Activated CD8-positive, alpha-beta memory T cell treated with anti-CD3 and anti-CD28 coated beads for 1 hour (primary cell): ENCODE results near the gene SMNDC1.
"Not testable (repeated sequence)": the region's sequence is repeated elsewhere in the genome, so short reads cannot be mapped to it uniquely, and the experiment has no call there.

Experiments
- DNase-seq, 2 donors: peaks; one replicate each; pipeline ENCODE4 v3.0.0-alpha.2; 2020; ENCODE audit warnings: low read depth in 1 of 2; ENCODE audit errors: extremely low read depth in 1 of 2

SMNDC1 gene

GRCh38 chr10:110285501-110285900, 19.2 kb downstream of the SMNDC1 start:
- no peak for DNase-seq

- no peak for DNase-seq
Measured at GRCh38 chr10:110284262-110284661, 20.5 kb downstream of the SMNDC1 start.

- no peak for DNase-seq
Measured at GRCh38 chr10:110279407-110279986, 25.2 kb downstream of the SMNDC1 start.

- DNase-seq = no peak
Measured at GRCh38 chr10:110278562-110279406, 25.9 kb downstream of the SMNDC1 start.

- no peak for DNase-seq
Measured at GRCh38 chr10:110277591-110277990, 27.1 kb downstream of the SMNDC1 start.

- no peak for DNase-seq
Measured at GRCh38 chr10:110276603-110277002, 28.1 kb downstream of the SMNDC1 start.

GRCh38 chr10:110275128-110275729, 29.5 kb downstream of the SMNDC1 start:
- DNase-seq = no peak

- no peak for DNase-seq
Measured at GRCh38 chr10:110274647-110275046, 30.1 kb downstream of the SMNDC1 start.

- DNase-seq = no peak
Measured at GRCh38 chr10:110274072-110274627, 30.6 kb downstream of the SMNDC1 start.

GRCh38 chr10:110273474-110273873, 31.2 kb downstream of the SMNDC1 start:
- no peak for DNase-seq

- DNase-seq = not testable (repeated sequence)
Measured at GRCh38 chr10:110272995-110273394, 31.7 kb downstream of the SMNDC1 start.

GRCh38 chr10:110269374-110270318, 35.1 kb downstream of the SMNDC1 start:
- DNase-seq = no peak

- DNase-seq = no peak
Measured at GRCh38 chr10:110268971-110269370, 35.7 kb downstream of the SMNDC1 start.

GRCh38 chr10:110268442-110268841, 36.3 kb downstream of the SMNDC1 start:
- no peak for DNase-seq

- DNase-seq = no peak
Measured at GRCh38 chr10:110267276-110267675, 37.4 kb downstream of the SMNDC1 start.

- no peak for DNase-seq
Measured at GRCh38 chr10:110265573-110266193, 39.0 kb downstream of the SMNDC1 start.

GRCh38 chr10:110263164-110263563, 41.6 kb downstream of the SMNDC1 start:
- no peak for DNase-seq

- DNase-seq = no peak
Measured at GRCh38 chr10:110260746-110261477, 43.8 kb downstream of the SMNDC1 start.

- no peak for DNase-seq
Measured at GRCh38 chr10:110259317-110259716, 45.4 kb downstream of the SMNDC1 start.
